CD8-positive, alpha-beta memory T cell (primary cell): Measurements from ENCODE around the gene PGC. TPM values are rescaled to one million over a fixed set of nuclear protein-coding genes. Genes with fewer than 3 reads are reported as not detected.

Experiments used
- CTCF ChIA-PET: fragments of 350-600 bp; sonication (Branson Sonifier 250); formaldehyde crosslinking; loops from one replicate; lab custom pipeline; 2021; ENCODE audit warnings: antibody characterized with exemption; lab: Charles Lee
- POLR2A ChIA-PET: fragments of 350-600 bp; sonication (Branson Sonifier 250); formaldehyde crosslinking; loops from one replicate; lab custom pipeline; 2021; ENCODE audit warnings: antibody characterized with exemption; lab: Charles Lee
- DNase-seq, 5 donors: peaks; one replicate each; pipeline versions ENCODE4 v3.0.0 to v3.0.0-alpha.2; 2020 to 2022; ENCODE audit warnings: mixed read lengths in 1 of 5
- H3K27ac ChIP-seq: one replicate; pipeline ENCODE4 v1.7.0; 2013; ENCODE audit warnings: low read depth, mild to moderate bottlenecking, low read length, moderate library complexity
- H3K27me3 ChIP-seq: 2 replicates; pipeline ENCODE4 v1.7.0; 2013; ENCODE audit warnings: low read length, mild to moderate bottlenecking; ENCODE audit not compliant: insufficient read depth, poor library complexity, severe bottlenecking
- H3K36me3 ChIP-seq: 2 replicates; pipeline ENCODE4 v1.7.0; 2013; ENCODE audit warnings: mild to moderate bottlenecking, low read length, moderate library complexity; ENCODE audit not compliant: insufficient read depth
- H3K4me1 ChIP-seq: 2 replicates; pipeline ENCODE4 v1.7.0; 2013; ENCODE audit warnings: mild to moderate bottlenecking, low read length, moderate library complexity; ENCODE audit not compliant: insufficient read depth
- H3K4me3 ChIP-seq: 2 replicates; pipeline ENCODE4 v1.7.0; 2013; ENCODE audit warnings: mild to moderate bottlenecking, low read length
- H3K9me3 ChIP-seq: 2 replicates; pipeline ENCODE4 v1.7.0; 2013; ENCODE audit warnings: mild to moderate bottlenecking, low read length
- H3K27ac Mint-ChIP-seq, 8 donors: one replicate each; pipeline ENCODE4 v1.8.0; 2020 to 2021; ENCODE audit warnings: mixed read lengths in 8 of 8, mild to moderate bottlenecking in 6 of 8, inconsistent platforms in 3 of 8, moderate library complexity in 3 of 8
- H3K27me3 Mint-ChIP-seq, 2 donors: one replicate each; pipeline ENCODE4 v1.8.0; 2020 to 2021; ENCODE audit warnings: mixed read lengths in 2 of 2, mild to moderate bottlenecking in 1 of 2, moderate library complexity in 1 of 2
- H3K36me3 Mint-ChIP-seq, 3 donors: one replicate each; pipeline ENCODE4 v1.8.0; 2020 to 2021; ENCODE audit warnings: mixed read lengths in 3 of 3, inconsistent platforms in 1 of 3, mild to moderate bottlenecking in 1 of 3
- H3K4me1 Mint-ChIP-seq, 3 donors: one replicate each; pipeline ENCODE4 v1.8.0; 2020 to 2021; ENCODE audit warnings: mixed read lengths in 3 of 3, inconsistent platforms in 1 of 3, mild to moderate bottlenecking in 1 of 3
- H3K4me3 Mint-ChIP-seq, 7 donors: one replicate each; pipeline ENCODE4 v1.8.0; 2020 to 2021; ENCODE audit warnings: mixed read lengths in 7 of 7, mild to moderate bottlenecking in 6 of 7, moderate library complexity in 4 of 7, inconsistent platforms in 2 of 7
- H3K9me3 Mint-ChIP-seq, 5 donors: one replicate each; pipeline ENCODE4 v1.8.0; 2020 to 2022; ENCODE audit warnings: mixed read lengths in 5 of 5, mild to moderate bottlenecking in 3 of 5, moderate library complexity in 2 of 5, inconsistent platforms in 1 of 5
- polyA plus RNA-seq: library from polyadenylated mRNA; unstranded; fragments of 300-500 nt; fragmentation: Illumina TruSeq; gene quantifications from one replicate; pipeline ENCODE4 v1.2.3, GENCODE V29; 2021
- total RNA-seq, 2 experiments: library from RNA; stranded (reverse); gene quantifications; one replicate each; pipeline ENCODE4 v1.2.3, GENCODE V29; 2021

Gene PGC
- total and polyA plus RNA-seq, 3 experiments from 2014 or later: not detected

- POLR2A ChIA-PET: no interaction called here
These were observed 45.0 kb downstream of the PGC start for GRCh38 chr6:41702089-41702745.

GRCh38 chr6:41700463-41701347, 46.5 kb downstream of the PGC start:
- H3K4me3 ChIP-seq: no peak overlapping the region
- Mint-ChIP-seq H3K27ac (peak overlapping the region in 2 of 8 donors; percentile 76 to 83), H3K4me3 (no peak overlapping the region), H3K36me3 (peaks cover 0 to 16% (median 6%) of the 10 kb centered on the region in 3 donors), H3K4me1 (peaks cover 5 to 10% (median 10%) of the 10 kb centered on the region in 3 donors), H3K9me3 (no peaks in the 10 kb centered on the region), H3K27me3 (peaks cover 0 to 3% of the 10 kb centered on the region in 2 donors)
- CTCF ChIA-PET: interaction anchor here (0.7 to 3.1 kb wide), 3 partner anchors 15 to 383 kb away, joined by 3 to 20 read pairs (median 3); no protein-coding TSS in a partner anchor
- peaks cover 4% of the 10 kb centered on the region for H3K4me1 ChIP-seq
- H3K27ac ChIP-seq: no peak overlapping the region
- H3K36me3 ChIP-seq: no peaks in the 10 kb centered on the region
- DNase-seq: no peak
- H3K9me3 ChIP-seq: no peaks in the 10 kb centered on the region
- POLR2A ChIA-PET: no interaction called here
- no peaks in the 10 kb centered on the region for H3K27me3 ChIP-seq

More at GRCh38 chr6:41702089-41702745, 45.0 kb downstream of the PGC start:
- Mint-ChIP-seq H3K9me3 (no peaks in the 10 kb centered on the region), H3K4me1 (peaks cover 19 to 26% (median 25%) of the 10 kb centered on the region in 3 donors), H3K27ac (peak overlapping the region in 2 of 8 donors; percentile 36 to 52), H3K27me3 (peaks cover 0 to 3% of the 10 kb centered on the region in 2 donors), H3K36me3 (peaks cover 0 to 12% (median 6%) of the 10 kb centered on the region in 3 donors), H3K4me3 (no peak overlapping the region)
- peaks cover 19% of the 10 kb centered on the region for H3K4me1 ChIP-seq
- no peak for DNase-seq
- H3K4me3 ChIP-seq: no peak overlapping the region
- CTCF ChIA-PET: interaction anchor here (0.9 kb wide), 1 partner anchor 19 kb away, joined by 3 read pairs; no protein-coding TSS in a partner anchor
- H3K27me3 ChIP-seq: no peaks in the 10 kb centered on the region
- no peaks in the 10 kb centered on the region for H3K9me3 ChIP-seq
- H3K36me3 ChIP-seq: no peaks in the 10 kb centered on the region
- H3K27ac ChIP-seq: no peak overlapping the region

- ChIA-PET CTCF (interaction anchor here (3.1 kb wide), 1 partner anchor 14 kb away, joined by 20 read pairs; no protein-coding TSS in a partner anchor), POLR2A (no interaction called here)
- no peak for DNase-seq
- peaks cover 0 to 18% (median 6%) of the 10 kb centered on the region in 3 donors for H3K36me3 Mint-ChIP-seq
- H3K4me1 Mint-ChIP-seq: peaks cover 0 to 9% (median 5%) of the 10 kb centered on the region in 3 donors
- H3K4me3 Mint-ChIP-seq: no peak overlapping the region
- Histone ChIP-seq H3K4me3 (no peak overlapping the region), H3K9me3 (no peaks in the 10 kb centered on the region), H3K27me3 (no peaks in the 10 kb centered on the region), H3K27ac (no peak overlapping the region), H3K4me1 (no peaks in the 10 kb centered on the region), H3K36me3 (no peaks in the 10 kb centered on the region)
- peak overlapping the region in 3 of 8 donors; percentile 51 to 84 (median 58) for H3K27ac Mint-ChIP-seq
- no peaks in the 10 kb centered on the region for H3K9me3 Mint-ChIP-seq
- H3K27me3 Mint-ChIP-seq: peaks cover 0 to 2% of the 10 kb centered on the region in 2 donors
These were observed 48.1 kb downstream of the PGC start for GRCh38 chr6:41699063-41699462.

- no peaks in the 10 kb centered on the region for H3K27me3 ChIP-seq
- Mint-ChIP-seq H3K36me3 (peaks cover 0 to 18% (median 6%) of the 10 kb centered on the region in 3 donors), H3K4me1 (peaks cover 0 to 9% (median 5%) of the 10 kb centered on the region in 3 donors), H3K27me3 (no peaks in the 10 kb centered on the region), H3K9me3 (no peaks in the 10 kb centered on the region), H3K4me3 (no peak overlapping the region), H3K27ac (peak overlapping the region in 2 of 8 donors; percentile 22 to 63)
- H3K36me3 ChIP-seq: no peaks in the 10 kb centered on the region
- DNase-seq: no peak
- no peaks in the 10 kb centered on the region for H3K9me3 ChIP-seq
- POLR2A ChIA-PET: no interaction called here
- CTCF ChIA-PET: interaction anchor here (3.1 kb wide), 1 partner anchor 13 kb away, joined by 20 read pairs; no protein-coding TSS in a partner anchor
- H3K4me1 ChIP-seq: no peaks in the 10 kb centered on the region
- H3K4me3 ChIP-seq: no peak overlapping the region
- H3K27ac ChIP-seq: no peak overlapping the region
These were observed 49.1 kb downstream of the PGC start for GRCh38 chr6:41697861-41698781.

GRCh38 chr6:41696788-41697187, 50.4 kb downstream of the PGC start:
- H3K27me3 ChIP-seq: no peaks in the 10 kb centered on the region
- no peaks in the 10 kb centered on the region for H3K9me3 ChIP-seq
- no peaks in the 10 kb centered on the region for H3K27me3 Mint-ChIP-seq
- no peak overlapping the region for H3K27ac ChIP-seq
- POLR2A ChIA-PET: no interaction called here
- no peak overlapping the region for H3K4me3 ChIP-seq
- no peaks in the 10 kb centered on the region for H3K9me3 Mint-ChIP-seq
- H3K4me1 ChIP-seq: no peaks in the 10 kb centered on the region
- H3K4me1 Mint-ChIP-seq: peaks cover 0 to 10% (median 5%) of the 10 kb centered on the region in 3 donors
- no peaks in the 10 kb centered on the region for H3K36me3 ChIP-seq
- peaks cover 0 to 21% (median 6%) of the 10 kb centered on the region in 3 donors for H3K36me3 Mint-ChIP-seq
- no peak for DNase-seq
- H3K27ac Mint-ChIP-seq: peak overlapping the region in 1 of 8 donors; percentile 50
- H3K4me3 Mint-ChIP-seq: no peak overlapping the region
- CTCF ChIA-PET: no interaction called here

GRCh38 chr6:41695825-41696224, 51.4 kb downstream of the PGC start:
- H3K27me3 ChIP-seq: no peaks in the 10 kb centered on the region
- no peak for DNase-seq
- POLR2A ChIA-PET: no interaction called here
- CTCF ChIA-PET: interaction anchor here (1.3 to 1.7 kb wide), 2 partner anchors 9 to 12 kb away, joined by 3 to 4 read pairs; no protein-coding TSS in a partner anchor
- no peak overlapping the region for H3K4me3 Mint-ChIP-seq
- H3K36me3 Mint-ChIP-seq: peaks cover 0 to 30% (median 4%) of the 10 kb centered on the region in 3 donors
- no peak overlapping the region for H3K27ac Mint-ChIP-seq
- H3K27ac ChIP-seq: no peak overlapping the region
- H3K4me1 ChIP-seq: no peaks in the 10 kb centered on the region
- H3K9me3 ChIP-seq: no peaks in the 10 kb centered on the region
- no peak overlapping the region for H3K4me3 ChIP-seq
- H3K4me1 Mint-ChIP-seq: peaks cover 0 to 7% (median 5%) of the 10 kb centered on the region in 3 donors
- H3K27me3 Mint-ChIP-seq: no peaks in the 10 kb centered on the region
- H3K36me3 ChIP-seq: no peaks in the 10 kb centered on the region
- H3K9me3 Mint-ChIP-seq: no peaks in the 10 kb centered on the region

GRCh38 chr6:41694815-41695526, 52.2 kb downstream of the PGC start:
- DNase-seq: peak in 1 of 5 donors; percentile 28
- no peaks in the 10 kb centered on the region for H3K9me3 Mint-ChIP-seq
- H3K27ac ChIP-seq: no peak overlapping the region
- peaks cover 0 to 7% (median 5%) of the 10 kb centered on the region in 3 donors for H3K4me1 Mint-ChIP-seq
- H3K27me3 ChIP-seq: no peaks in the 10 kb centered on the region
- no peaks in the 10 kb centered on the region for H3K27me3 Mint-ChIP-seq
- H3K36me3 Mint-ChIP-seq: peaks cover 0 to 36% (median 4%) of the 10 kb centered on the region in 3 donors
- peak overlapping the region in 1 of 8 donors; percentile 50 for H3K27ac Mint-ChIP-seq
- no peak overlapping the region for H3K4me3 Mint-ChIP-seq
- H3K36me3 ChIP-seq: no peaks in the 10 kb centered on the region
- H3K4me1 ChIP-seq: no peaks in the 10 kb centered on the region
- ChIA-PET POLR2A (no interaction called here), CTCF (interaction anchor here (1.3 to 1.7 kb wide), 2 partner anchors 9 to 11 kb away, joined by 3 to 4 read pairs; no protein-coding TSS in a partner anchor)
- H3K9me3 ChIP-seq: no peaks in the 10 kb centered on the region
- H3K4me3 ChIP-seq: no peak overlapping the region
